Kidney capillary endothelial cell (primary cell): ENCODE results near the gene UCMA.

ENCODE experiments used
- DNase-seq: peaks from one replicate; pipeline ENCODE4 v3.0.0-alpha.2; 2018; ENCODE audit warnings: low spot score

Gene UCMA

DNA sequence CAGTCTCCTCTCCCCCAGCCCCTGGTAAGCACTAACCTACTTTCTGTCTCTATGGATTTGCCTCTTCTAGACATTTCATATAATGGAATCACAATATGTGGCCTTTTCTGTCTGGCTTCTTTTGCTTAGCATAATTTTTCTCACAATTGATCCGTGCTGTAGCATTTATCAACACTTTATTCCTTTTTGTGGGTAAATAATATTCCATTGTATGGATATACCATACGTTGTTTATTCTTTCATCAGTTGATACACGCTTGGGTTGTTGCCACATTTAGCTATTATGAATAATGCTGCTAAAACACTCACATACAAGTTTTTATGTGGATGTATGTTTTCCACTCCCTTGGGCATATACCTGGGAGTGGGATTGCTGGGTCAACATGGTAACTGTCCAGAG is 47.0 kb downstream of the UCMA start:
- no peak for DNase-seq

DNA sequence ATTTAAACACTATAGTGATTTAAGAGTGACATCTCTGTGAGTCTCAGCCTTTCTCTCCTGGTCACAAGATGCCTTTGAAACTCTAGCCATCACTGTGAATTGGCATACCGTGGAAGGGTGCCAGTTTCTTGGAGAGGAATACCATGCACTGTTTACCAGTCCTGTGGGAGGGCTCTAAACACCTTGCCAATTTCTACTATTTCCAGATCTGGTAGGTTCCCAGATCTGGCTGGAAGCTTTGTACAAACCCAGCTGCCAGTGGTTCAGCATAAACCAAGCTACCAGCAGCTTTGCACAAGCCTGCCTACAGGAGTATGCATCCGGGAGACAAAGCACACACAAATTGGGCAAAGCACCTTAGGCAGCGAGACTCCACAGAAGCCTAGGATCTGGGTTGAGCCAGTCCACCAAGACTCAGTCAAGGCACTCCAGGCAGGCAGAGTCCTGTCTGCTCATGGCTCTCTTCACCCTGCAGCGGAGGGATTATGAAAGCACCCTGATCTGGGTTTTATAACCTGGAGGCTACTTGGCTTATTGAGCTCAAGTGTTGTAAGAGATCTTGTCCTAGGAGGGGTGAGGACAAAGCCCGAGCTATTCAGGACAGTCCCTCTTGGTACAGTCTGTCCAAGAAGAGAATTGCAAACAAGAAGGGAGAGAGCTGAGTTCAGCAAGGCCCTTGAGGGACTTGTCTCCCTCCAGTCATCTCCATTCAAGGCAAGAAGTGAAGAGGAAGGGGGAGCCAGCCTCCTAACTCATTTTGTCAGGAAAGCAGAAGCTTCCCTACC is 49.3 kb downstream of the UCMA start:
- DNase-seq, result no peak

DNA sequence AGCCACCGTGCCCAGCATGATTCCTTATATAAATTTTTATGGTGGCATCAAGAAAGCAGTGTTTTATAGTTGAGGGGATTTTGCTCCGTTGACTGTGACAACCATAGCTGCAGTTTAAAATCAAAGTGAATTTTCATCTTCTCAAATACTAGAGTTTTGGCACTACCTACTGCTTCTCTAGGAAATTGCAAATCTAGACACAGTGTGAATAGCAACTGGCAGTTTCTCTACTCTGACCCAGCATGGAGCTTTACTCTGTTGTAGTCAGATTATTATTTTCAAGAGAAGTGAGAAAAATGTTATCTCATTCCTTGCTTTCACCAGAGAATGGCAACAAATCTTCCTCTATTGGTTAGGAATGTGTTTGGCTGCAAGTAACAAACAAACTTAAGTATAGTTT is 49.9 kb downstream of the UCMA start:
- no peak for DNase-seq

DNA sequence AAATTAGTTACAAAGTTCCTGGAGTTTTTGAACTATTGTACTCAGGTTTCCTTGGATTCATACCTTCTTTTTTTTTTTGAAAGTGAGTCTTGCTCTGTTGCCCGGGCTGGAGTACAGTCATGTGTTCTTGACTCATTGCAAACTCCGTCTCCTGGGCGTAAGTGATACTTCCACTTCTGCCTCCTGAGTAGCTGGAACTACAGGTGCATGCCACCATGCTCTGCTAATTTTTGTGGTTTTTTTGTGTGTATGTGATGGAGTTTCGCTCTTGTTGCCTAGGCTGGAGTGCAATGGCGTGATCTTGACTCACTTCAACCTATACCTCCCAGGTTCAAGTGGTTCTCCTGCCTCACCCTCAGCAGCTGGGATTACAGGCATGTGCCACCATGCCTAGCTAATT is 50.5 kb downstream of the UCMA start:
- no peak for DNase-seq

DNA sequence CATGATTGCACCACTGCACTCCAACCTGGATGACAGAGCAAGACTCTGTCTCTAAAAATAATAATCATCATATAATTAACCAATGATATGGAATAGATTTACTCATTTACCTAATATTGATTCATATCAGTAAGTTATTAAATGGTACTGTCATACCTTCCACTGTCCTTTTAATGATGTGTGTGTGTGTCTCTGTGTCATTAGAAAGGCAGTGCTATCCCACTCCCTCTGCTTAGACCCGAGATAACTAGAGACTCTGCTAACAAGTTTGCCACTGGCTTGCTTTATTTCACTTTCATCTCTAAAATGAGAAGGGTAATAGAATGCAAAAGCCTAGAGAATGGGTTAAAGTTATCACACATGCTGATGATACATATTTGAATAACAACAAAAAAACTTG is 51.8 kb downstream of the UCMA start:
- DNase-seq, result no peak

DNA sequence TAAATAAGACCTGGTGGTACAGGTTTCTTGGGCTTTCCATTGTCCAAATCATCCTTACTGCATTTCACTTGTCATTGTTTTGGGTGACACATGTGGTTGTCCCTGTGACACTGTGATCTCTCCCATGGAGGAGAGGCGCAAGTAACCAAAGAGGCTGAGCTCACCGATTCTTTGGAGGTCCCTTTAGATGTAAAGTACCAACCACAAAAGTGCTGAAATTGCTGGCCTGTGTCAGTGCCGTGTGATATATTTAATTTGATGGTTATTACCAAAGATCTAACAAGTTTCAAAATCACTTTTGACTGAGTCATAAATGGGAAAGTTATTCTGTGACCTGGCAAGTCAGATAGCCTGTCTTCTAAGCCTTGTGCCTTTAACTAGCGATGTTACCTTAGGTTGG is 53.4 kb downstream of the UCMA start:
- no peak for DNase-seq

DNA sequence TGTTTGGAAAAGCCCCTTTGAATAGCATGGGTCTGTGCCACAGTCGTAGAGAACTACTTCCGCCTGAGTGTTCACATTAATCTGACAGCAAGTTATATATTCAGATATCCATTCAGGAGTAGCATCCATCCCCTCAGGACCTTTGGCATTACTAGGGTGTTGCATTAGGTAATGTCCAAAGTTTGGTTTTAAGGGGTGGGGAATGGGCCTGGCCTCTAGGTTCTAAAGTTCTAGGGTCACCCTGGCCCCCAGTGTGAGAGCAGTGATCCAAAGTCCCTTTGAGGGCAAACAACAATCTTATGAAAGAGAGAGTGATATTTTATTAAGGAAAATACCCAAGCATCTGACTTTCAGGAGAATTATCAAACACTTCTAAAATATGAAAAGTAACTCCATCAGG is 60.6 kb downstream of the UCMA start:
- DNase-seq, result no peak
